GM19240 (cell line): Measurements from ENCODE around the gene GPC2.

Experiments used
- DNase-seq: peaks from one replicate; pipeline ENCODE4 v3.0.0; 2011; ENCODE audit warnings: low spot score; ENCODE audit not compliant: insufficient read length

GPC2 gene

GRCh38 chr7:100169147-100169850, 7.9 kb downstream of the GPC2 start:
- no peak for DNase-seq

DNA sequence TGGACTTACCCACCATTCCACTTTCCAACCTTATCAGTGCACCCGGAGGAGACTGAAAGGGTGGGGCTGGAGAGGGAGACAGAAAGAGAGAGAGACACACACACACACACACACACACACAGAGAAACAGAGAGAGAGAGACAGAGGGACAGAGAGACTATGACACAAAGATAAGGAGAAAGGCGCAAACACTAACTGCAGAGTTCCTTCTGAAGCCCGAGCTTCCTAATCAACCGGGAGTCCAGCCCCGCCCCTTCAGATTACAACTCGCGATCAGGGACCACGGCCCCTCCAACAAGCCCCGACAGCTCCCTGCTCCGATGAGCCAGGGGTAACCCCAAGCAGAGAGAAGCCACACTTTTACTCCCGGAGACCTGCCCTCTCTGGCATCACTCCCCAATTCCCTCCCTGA, 9.3 kb downstream of the GPC2 start:
- DNase-seq = no peak

DNA sequence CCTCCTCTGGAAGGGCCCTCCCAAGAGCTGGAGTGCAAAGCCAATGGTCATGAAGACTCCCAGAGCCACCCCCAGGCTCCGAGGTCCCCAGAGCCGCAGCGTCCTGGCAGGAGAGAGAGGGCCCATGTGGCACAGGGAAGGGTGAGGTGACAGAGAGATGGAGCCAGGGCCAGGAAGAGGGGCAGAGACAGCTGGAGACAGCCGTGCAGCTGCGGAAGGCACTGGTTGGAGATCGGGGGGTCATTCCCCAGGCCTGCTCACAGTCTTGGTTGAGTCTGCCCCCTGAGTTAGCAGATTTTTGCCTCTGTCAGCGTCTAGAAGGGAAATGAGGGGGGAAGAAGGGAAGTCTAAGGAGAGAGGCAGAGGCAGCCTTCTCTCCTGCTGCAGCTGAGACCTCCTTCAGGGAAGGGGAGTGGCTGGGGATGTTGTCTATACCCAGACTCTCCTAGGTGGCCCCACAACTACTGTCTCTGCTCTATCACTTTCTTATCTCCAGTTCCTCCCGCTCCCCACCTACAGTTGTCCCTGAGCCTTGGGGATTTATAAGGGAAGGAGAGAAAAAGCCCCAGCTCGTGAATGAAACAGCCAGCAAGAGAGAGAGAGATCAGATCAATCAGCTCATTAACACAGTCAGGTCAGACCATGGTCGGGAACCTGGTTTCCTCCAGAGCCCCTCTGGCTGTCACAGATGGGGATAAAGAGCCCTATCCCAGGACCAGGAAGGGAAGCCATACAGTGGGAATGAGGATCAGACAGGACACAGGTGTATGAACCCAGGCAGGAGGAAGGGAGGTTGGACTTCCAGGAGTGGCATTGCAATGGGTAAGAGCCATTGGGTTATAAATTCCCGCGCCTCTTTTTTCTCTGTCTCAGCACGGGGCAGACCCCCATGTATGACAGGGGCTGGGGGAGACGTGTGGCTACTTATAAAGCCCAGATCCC, 9.9 kb downstream of the GPC2 start:
- no peak for DNase-seq

DNA sequence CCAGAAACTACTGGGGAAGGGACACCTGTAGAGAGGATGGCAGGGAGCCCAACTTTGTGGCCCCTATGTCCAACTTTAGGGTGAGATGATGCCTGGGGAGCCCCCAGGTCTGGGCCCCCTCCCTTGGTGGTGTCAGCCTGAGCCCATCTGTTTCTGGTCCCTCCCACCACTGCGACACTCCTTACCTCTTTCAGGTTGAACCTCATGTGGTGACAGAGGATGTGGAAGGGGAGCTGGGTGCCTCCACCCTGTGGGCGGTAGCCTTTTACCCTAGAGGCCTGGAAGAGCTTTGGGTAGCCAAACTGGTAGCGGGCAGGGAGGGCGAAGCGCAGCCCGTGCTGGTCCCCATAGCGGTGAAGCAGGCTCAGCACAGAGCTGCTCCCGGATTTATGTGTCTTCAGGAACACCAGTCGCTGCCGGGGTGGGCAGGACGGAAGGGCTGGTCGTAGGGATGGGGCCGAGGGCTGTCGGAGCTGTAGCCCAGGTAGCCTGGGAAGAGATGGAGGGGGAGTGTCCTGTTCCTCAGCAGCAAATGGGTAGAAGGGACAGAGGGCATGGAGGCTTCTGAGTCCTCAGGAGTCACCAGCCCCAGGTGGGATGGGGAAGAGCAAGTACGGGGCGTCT, 10.8 kb downstream of the GPC2 start:
- DNase-seq = no peak

GRCh38 chr7:100163871-100164270, 13.3 kb downstream of the GPC2 start:
- DNase-seq = no peak

DNA sequence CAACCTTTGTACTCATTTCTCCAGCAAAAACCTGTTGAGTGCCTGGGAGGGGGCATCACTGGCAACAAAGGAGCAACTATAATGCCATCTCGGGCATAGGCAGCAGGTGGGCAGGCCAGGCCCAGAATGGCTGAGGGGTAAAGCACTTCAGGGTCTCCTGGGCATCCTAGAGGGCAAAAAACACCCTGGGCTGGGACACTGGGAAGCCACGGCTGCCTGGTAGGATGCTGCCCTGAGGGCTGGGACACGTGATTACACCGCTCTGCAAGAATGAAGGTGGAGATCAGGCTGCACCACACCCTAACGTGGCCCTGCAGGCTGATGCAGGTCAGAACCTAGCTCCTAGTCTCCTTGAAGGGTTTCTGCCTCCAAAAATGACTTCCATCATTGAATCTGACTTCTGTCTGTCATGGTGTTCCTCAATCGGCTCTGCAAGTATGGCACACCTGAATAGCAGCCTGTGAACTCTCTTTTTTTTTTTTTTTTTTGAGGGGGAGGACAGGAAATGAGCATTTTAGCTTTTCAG, 14.1 kb downstream of the GPC2 start:
- no peak for DNase-seq

DNA sequence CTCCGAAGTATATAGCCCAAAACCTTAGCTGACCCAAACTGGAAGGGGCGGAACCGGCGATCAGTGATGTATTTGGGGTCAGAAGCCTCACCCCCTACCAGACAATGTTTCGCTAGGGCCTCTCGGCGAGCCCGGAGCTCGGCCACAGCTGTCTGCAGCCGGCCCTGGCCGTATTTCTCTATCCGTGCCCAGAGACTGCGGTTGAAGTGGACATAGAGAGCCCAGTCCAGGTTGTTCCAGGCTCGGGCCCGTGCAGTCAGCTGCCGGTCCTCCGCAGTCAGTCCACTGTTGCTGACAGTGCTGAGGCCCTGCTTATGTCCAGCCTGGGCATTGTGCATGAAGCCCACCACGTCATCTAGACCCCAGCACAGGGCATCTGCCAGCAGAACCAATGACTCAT, 17.1 kb downstream of the GPC2 start:
- DNase-seq = no peak

- no peak for DNase-seq
Observed at GRCh38 chr7:100159099-100159623, 18.0 kb downstream of the GPC2 start.

- DNase-seq = peak; percentile 90
Observed at GRCh38 chr7:100158229-100159098, 18.7 kb downstream of the GPC2 start, which contains the start of gene TRAPPC14. Gene TRAPPC14, minus strand, starts transcription at chr7:100158723. Its CDS starts 224 bp downstream, at chr7:100158499.

GRCh38 chr7:100157334-100158228, 19.6 kb downstream of the GPC2 start:
- DNase-seq = no peak

DNA sequence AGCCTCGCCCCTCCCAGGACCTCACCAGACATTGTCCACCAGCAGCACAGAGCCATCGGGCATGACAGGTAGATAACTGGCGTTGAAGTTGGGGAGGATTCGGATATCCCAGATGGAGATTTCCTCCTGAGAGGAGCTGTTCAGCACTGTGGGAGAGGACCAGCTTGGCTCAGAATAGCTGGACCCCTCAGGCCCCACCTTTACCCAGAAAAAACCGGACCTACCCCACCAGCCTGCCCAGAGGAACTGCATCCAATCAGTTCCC, 20.2 kb downstream of the GPC2 start:
- no peak for DNase-seq

DNA sequence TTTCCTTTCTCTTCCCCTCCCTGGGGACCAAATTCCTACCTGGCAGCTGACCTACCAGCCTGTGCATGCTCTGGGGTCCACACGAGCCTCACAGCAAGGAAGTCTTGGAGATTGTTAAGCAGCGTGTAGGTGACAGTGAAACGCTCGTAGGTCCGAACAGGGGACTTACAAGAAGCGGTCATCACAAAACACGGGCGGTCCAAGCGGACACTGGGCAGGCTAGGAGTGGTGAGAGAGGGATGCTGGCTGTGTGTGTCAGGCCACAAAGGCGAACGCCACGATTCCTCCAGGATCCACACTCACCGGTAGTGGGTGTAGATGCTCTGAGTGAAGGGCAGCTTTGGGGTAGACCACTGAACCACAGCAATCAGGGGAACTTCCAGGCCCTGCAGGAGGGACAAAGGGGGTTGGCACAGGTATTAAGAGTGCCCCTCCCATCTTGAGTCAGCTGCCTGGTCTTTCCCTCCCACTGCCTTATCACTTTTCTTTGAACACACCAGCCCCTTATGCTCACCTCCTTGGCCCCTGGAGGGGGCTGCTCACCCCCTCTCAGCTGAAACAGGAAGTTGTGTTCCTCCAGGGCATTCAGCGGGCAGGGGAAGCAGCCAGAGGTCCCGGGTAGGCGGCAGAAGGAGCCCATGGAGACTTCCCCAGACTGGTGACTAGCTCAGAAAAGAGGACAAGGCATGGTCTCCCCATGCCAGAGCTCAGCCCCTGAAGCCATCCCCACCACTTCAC, 20.7 kb downstream of the GPC2 start:
- no peak for DNase-seq

DNA sequence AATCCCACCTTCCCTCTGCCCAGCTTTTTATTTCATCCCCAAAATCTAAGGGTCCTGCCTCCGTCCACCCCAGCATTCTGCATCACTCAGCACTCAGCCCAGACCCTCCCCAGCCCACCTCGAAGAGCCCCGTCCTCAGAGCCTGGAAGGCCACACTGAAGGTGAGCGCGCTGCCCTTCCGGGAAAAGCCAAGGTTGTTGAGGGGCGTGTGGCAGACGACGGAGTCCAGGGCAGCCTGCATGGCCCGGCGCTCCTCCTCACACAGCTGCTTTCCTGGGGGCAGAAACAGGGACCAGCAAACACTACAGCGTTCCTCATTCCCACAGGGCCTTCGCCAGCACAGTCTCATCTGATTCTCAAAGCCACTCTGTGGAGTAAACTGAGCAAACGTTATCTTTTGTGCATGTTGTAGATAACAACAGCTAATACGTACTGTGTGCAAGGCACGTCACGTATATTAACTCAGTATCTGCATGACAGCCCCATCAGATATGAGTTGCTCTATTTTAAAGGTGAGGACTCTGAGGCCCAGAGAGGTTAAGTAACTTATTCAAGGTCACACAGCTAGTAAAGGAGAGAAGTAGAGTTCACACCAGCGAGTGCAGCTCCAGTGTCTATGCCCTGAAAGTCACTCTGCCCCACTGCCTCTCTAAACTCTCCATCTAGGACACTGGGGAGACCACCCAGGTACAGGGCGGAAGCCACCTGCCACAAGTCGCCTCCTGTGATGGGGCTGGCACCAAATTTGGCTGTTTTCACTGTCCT, 21.4 kb downstream of the GPC2 start:
- DNase-seq = no peak

DNA sequence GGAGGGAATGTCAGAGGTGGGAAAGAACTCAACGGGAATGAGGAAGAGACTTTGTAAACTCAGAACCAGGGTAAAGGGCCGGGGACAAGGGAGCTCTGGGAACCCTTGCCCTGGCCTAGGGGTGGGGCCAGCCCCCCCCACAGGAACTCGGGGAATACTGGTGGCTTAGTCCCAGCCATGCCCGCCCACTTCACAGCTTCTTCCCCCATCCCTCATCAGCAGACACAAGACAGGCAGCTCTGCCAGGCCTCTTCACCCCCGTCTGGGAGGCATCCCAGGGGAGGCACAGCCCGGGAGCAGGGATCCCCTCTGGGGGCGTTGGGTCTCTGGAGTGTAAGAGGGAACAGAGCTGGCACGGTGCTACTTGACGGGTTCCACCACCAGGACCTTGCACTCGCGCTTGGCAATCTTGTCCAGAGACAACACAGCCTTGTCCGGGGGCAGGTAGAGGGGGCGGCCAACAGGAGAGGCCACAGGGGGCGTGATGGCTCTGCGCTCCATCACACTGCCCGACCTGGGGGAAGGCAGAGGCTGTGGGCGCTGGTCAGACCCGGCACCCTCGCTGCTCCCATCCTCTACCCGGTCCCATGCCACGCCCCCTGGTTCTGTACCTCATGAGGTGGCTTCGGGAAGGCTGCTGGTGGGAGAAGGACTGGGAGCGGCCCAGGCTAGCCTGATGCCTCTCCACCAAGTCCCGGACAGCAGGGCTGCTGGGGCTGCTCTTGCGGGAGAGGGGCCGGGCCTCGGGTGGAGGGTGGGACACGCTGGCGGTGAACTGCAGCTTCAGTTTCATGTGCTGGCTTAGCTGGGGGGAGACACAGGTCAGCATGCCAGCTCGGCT, 22.3 kb downstream of the GPC2 start:
- no peak for DNase-seq

DNA sequence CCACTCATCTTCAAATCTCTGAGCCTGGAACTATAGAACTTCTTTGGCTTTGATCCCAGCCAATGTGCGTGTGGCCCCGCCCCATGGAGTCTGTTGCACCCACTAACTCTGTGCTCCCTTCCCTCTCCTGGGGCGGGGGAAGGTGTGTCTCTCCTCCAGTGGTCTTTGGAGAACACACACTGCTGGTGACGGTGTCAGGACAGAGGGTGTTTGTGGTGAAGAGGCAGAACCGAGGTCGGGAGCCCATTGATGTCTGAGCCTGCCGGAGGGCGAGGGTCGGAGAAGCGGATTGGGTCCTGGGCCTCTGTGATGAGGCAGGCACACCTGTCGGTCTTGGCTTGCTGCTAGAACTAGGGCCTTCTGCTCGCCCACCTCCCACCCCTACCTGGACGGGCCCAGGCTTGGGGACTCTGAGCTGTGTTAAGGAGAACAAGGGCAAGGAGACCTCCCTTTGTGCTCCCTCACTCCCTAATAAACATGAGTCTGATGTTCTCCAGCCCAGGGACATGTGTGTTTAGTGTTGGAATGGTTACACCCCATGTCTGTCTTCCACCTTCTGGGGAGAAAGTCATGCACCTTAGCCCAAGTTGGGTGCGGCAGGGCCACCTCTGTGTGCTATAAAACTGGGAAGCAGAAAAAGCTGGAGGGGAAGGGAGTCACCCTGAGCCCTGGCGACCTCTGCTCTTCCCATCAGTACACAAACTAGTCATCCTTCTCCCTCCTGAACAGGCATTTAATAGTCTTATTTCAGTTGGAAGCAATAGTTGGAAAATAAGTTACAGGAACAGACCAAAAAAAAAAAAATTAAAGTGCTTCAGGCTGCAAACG, 23.3 kb downstream of the GPC2 start:
- no peak for DNase-seq

GRCh38 chr7:100152937-100153666, 24.1 kb downstream of the GPC2 start:
- no peak for DNase-seq
